Vagina (tissue), 2 donors: Measurements from ENCODE around the gene ELOVL6.

Experiments used
- POLR2A ChIP-seq, 2 donors: fragments of 450-650 bp; IDR thresholded peaks; one replicate each; pipeline ENCODE4 v1.6.1; 2017; ENCODE audit warnings: antibody characterized with exemption in 2 of 2, mild to moderate bottlenecking in 2 of 2, moderate library complexity in 2 of 2
- POLR2AphosphoS5 ChIP-seq, 2 donors: sonication (generic); formaldehyde crosslinking; IDR thresholded peaks; one replicate each; pipeline ENCODE4 v1.9.0; 2017; ENCODE audit warnings: antibody characterized with exemption in 2 of 2, mild to moderate bottlenecking in 2 of 2, low read depth in 1 of 2; ENCODE audit not compliant: insufficient read depth in 1 of 2
- TF ChIP-seq, protein P1 (sequence below), 3 experiments: fragments of 450-650 bp in 2 of 3; fragments of 200-600 bp in 1 of 3; sonication (generic) in 1 of 3; IDR thresholded peaks; one replicate each; pipeline ENCODE4 v1.5.1; 2017 to 2019; ENCODE audit warnings: antibody characterized with exemption in 3 of 3, mild to moderate bottlenecking in 2 of 3, moderate library complexity in 2 of 3

DNA sequence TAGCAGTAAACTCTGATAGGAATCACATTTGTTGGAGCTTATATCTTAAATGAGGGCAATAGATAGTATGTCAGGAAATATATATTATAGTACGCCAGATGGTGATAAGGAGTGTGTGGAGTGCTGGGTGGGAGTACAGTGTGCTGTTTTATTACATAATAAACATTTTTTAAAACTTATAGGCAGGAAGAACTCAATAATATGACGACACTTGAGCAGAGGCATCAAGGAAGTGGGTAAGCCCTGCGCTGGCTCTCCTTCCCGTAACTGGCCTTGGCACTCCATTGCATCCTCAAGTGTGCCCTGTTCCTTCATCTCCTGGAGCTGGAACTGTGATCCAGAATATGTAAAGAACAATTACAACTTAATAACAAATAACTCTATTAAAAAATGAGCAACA is 123.8 kb downstream of the ELOVL6 start:
- TF ChIP-seq, protein P1, sequence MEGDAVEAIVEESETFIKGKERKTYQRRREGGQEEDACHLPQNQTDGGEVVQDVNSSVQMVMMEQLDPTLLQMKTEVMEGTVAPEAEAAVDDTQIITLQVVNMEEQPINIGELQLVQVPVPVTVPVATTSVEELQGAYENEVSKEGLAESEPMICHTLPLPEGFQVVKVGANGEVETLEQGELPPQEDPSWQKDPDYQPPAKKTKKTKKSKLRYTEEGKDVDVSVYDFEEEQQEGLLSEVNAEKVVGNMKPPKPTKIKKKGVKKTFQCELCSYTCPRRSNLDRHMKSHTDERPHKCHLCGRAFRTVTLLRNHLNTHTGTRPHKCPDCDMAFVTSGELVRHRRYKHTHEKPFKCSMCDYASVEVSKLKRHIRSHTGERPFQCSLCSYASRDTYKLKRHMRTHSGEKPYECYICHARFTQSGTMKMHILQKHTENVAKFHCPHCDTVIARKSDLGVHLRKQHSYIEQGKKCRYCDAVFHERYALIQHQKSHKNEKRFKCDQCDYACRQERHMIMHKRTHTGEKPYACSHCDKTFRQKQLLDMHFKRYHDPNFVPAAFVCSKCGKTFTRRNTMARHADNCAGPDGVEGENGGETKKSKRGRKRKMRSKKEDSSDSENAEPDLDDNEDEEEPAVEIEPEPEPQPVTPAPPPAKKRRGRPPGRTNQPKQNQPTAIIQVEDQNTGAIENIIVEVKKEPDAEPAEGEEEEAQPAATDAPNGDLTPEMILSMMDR (IDR thresholded peaks at IDR 0.05): no peak
- TF ChIP-seq POLR2AphosphoS5 (IDR thresholded peaks at IDR 0.05; ENCODE audit: insufficient read depth in 1 of 2, low read depth in 1 of 2): no peak
- TF ChIP-seq POLR2A (IDR thresholded peaks at IDR 0.05): no peak
